T-helper 1 cell (primary cell): Measurements from ENCODE around the gene TMEM132D.

ENCODE experiments used
- DNase-seq, 5 donors: peaks; one replicate each; pipeline ENCODE4 v3.0.0-alpha.2; 2012 to 2020

Gene TMEM132D

DNA sequence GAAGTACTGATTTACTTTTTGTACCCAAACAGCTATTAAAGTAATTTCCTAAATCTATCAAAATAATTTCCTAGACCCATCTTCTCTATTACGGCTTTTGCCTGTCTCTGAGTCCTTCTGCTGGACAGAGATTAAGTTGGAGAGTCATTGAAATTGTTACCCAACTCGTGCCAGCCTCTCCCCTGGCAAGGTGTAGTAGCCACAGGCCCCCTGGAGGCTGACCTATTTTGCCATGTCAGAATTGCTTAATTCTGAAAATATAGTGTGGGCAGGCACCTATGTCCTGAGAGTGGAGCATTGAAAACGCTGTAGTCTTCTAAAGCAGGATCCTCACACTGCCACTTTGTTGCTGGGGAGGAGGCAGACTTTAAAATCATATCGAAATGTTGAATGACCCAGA, 742.3 kb downstream of the TMEM132D start:
- DNase-seq: no peak

DNA sequence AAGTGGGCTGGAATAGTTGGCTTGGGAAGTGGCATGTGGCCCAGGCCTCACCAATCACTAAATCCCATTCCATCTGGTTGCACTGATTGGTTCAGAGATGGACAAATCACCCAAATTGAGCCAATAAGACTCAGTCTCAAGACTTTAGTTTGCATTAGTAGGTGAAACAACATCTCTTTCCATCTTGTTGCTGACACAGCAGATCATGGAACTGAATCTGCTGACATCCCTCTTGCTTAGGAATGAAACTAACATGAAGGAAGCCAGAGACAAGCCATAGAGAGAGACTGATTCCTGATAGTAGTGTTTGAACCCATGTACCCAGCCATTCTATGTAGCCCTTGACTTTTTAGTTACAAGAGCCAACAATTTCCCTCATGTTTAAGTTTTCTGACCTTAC, 743.5 kb downstream of the TMEM132D start:
- DNase-seq: no peak

DNA sequence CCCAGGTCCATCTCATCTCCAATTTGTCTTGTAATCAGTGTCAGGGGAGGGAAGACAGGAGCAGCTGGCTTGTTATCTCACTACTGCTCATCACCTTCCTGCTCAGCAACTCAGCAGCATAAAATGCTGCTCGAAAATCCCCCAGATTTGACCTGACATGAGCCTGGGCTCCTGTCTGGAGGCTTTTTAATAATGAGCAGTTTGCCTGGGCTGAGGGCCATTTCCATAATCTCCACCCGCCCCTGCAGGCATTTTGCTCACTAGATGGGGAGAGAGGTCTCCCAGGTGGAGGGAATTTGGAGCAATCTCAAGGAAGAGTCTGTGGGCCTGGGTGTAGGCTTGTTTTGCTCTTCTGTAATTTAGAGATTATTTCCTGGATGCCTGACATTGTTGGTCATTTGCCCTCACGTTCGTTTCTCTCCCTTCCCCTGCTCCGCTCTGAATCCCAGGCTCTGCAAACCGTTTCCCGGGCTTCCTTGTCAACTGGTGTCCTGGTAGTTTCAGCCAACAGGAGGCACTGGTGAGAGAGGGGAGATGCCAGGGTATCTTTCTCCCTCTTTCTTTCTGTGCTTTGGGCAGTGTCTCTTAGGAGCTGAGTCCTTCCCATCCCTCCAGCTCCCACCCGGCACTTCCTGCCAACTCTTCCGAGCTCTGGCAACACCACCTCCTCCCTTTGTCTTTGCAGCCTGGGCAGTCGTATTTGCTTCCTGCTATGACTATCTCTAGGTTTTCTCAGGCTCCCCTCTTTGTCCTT, 751.3 kb downstream of the TMEM132D start:
- no peak for DNase-seq

DNA sequence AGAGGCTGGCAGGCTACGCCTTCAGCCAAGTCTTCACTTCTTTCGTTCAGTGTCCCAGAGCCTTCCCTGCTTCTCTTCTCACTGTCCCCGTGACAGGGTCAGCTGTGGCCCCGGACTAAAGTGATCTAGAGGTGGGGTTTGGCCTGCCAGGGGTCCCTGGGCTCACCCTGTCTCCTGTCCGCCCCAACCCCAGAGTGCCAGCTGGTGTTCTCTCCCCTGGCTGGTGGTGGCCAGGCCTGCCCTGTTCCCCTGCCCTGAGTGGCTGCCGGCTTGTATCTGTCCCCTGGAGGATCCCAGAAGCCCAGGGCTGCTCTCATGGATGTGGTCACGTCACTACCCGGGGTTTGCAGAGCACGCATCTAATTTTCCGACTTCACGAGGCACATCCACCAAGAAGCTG, 753.1 kb downstream of the TMEM132D start:
- DNase-seq: no peak

DNA sequence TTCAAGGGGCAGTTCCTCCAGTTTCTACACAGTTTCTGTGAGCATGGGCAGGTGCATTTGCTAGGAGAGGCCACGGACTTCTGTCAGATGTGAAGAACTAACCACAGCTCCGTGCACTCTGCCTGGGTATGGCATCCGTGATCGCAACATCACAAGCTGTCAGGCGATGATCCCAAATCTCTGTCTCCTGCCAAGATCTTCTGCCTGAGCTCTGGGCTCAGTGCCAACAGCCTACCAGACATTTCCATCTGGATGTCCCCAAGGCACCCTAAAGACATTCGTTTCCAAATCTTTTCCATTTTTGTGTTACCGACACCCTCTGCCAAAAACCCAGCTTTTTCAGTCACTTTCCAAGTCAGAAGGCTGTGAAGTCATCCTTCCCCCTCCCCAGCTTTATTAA, 758.4 kb downstream of the TMEM132D start:
- no peak for DNase-seq

DNA sequence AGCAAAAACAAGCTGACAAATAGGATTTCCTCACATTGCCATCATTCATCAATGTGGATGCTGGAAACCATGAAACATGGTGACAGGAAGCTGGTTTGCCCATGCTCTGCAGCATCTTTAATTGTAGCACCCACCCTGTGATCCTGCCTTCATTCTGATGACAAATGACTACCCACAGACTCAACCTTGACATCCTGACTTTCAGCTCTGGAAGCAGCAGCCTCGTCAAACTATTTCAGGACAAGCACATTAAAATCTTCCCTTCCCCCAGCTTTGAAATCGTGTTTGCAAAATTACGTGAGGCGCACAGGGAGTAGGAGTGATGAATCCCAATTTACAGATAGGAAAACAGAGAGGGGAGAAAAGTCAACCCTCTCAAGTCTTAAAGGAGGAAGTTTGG, 765.0 kb downstream of the TMEM132D start:
- DNase-seq: no peak

DNA sequence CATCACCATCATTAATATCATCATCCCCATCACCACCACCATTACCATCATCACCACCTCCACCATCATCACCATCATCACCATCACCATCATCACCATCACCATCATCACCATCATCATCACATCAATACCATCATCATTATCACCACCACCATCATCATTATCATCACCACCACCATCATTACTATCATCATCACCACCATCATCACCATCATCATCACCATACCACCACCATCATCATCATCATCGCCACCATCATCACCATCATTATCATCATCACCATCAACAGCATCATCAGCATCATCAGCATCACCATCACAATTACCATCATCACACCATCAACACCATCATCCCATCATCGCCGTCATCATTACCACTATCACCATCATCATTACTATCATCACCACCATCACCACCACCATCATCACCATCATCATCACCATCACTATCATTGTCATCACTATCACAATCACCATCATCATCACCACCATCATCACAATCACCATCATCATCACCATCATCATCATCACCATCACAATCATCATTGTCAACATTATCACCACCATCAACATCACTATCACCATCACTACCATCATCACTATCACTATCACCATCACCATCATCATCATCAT, 767.0 kb downstream of the TMEM132D start:
- DNase-seq: no peak

DNA sequence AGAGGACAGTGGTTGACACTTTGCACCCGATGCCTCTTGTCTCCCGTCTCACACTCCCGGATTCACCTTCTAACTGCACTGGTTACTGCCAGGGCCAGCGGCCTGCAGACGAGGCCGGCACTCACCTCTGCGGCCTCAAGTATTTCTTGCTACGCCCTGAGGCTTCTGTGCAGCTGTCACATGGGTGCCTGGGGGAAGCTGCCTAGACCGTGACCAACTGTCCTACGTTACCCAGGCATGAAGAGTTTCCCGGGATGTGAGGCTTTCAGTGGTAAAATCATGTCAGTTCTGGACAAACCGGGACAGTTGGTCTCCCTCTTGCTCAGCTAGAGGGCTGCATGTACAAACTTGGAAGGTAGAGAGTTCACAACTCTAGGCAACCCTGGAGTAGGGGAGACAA, 776.1 kb downstream of the TMEM132D start:
- no peak for DNase-seq

DNA sequence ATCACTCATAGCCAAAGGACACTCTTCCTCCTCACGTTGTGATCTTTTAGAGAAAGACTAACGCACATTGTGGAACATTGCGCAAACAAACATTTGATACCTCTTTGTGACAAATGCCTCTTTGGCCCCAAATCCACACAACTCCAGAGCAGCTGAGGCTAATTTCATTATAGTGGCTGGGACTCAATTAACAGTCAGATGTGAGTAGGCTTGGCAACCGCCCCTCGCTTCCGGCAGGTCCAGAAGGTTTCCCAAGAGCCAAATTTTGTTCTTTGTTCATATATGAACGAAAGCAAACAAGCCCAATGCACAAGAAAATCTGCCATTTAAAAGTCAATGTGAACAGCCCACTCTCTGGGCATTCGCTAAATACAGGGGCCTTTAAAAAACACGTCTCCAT, 776.6 kb downstream of the TMEM132D start:
- no peak for DNase-seq

DNA sequence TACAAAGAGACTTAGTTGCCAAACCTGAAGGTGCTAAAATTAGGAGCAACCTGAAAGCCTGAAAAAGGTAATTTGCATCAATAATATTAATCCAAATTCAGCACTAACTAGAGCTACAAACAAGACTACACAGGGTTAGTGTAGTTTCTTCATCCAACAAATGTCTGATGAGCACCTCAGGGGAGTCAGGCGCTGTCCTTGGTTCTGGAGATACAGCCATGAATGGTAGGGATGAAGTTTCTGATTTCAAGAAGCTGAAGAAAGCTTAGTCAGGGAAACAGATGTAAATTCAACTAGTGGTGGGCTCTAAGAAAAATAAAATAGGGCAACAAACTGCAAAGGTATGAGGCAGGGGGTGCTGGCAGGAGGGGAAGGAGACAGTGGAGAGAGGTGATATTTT, 784.3 kb downstream of the TMEM132D start:
- no peak for DNase-seq

DNA sequence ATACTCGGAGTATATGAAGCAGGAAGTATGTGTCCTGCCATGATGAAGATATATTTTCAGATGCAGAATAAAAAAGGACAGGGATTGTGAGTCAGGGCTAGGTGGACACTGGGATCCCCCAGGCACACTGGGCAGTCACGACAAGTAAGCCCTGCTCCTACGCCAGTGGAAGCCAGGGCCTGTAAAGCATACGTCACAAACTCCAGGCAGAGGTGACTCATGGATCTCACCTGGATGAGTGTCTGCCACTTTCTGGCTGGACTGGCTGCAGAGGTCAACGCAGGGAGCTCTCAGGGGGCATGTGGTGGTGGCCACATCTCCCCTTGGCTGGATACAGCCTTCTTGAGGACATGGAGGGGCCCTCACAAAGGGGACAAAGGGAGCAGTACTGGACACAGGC, 788.3 kb downstream of the TMEM132D start:
- no peak for DNase-seq

DNA sequence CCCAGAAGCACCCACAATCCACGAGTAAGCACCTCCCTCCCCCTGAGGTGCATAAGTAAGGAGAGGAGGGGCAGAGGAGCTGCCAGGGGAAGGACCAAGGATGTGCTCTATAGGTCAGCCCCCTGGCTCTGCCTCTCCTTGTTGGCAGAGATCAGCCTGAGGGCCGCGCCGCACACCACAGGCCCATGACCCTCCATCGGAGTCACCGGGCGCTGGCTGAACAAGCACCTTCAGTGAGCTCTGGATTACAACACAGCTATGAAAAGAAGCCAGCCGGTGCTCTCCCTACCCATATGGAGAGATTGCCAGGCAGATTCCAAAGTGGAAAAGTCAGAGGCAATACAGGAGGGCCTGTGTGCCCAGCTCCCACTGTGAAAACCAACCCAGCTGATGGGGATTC, 793.2 kb downstream of the TMEM132D start:
- no peak for DNase-seq

DNA sequence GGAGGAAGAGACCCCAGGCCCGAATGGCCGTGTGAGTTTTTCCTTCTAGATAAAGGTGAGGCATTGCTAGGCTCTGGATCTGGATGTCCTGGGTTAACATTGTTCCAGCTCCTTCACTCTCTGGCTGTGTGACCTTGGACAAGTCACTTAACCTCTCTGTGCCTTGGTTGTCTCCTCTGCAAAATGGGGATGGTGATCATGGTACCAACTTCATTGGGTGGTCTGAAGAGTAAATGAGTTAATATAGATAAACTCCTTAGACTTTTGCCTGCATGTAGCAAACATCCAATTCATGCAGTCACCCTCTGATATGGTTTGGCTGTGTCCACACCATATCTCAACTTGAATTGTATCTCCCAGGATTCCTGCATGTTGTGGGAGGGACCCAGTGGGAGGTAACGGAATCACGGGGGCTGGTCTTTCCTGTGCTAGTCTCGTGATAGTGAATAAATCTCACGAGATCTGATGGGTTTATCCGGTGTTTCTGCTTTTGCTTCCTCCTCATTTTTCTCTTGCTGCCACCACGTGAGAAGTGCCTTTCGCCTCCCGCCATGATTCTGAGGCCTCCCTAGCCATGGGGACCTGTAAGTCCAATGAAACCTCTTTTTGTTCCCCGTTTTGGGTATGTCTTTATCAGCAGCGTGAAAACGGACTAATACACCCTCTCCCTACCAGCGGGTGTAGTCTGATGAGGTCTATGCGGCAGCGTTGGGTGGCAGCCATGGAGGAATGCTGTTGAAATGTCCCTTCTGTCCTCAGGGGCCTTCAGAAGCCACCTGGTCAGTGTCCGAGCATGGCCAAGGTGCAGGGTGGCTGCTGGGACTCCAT, 794.4 kb downstream of the TMEM132D start:
- DNase-seq: no peak

DNA sequence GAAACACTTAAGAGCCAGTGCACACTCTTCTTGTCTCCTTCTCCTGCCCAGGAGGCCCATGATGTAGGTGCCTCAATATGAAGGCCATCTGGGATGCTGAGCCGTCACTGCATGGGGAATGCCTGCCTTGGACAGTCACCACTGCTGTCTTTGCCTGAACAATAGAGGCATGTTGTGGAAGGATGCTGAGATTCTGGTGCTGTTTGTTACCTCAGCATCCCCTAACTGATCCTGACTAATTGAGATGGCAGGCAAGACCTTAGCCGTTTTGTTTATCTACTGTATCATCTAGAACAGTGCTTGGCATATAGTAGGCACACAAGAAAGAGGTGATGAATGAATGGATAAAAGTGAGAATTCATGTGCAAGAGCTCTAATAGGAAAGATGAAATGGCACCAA, 797.1 kb downstream of the TMEM132D start:
- no peak for DNase-seq

DNA sequence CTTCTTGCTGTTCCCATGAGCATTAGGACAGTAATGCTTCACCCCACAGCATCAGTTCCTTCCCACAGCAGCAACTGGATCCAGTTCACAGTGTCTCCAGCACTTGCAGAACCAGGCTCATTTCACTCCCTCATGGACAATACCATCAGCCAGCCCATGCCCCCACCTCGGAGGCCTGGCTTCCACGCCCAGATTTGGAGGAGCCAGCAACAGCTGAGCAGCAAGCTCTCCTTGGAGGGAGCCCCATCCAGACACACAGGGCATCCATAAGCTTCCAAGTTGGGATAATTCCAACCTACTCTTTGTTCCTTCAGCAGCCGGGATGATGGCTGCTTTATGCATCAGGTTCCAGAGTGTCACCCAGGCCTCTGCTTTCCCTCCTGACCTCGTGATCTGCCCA, 800.6 kb downstream of the TMEM132D start:
- DNase-seq: no peak

DNA sequence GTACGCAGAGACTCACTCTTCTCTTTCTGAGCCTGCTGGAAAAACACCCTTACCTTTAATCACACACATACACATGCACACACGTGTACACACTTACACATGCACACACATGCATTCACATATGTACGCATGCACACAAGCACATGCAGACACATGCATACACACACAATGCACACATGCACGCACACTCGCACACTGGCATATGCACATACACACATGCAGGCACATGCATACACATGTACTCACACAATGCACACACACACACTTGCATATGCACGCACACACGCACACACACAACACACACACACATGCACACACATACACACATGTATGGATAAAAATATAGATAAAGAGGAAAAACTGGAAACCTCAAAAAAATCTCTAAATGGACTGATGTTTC, 801.6 kb downstream of the TMEM132D start:
- DNase-seq: no peak

DNA sequence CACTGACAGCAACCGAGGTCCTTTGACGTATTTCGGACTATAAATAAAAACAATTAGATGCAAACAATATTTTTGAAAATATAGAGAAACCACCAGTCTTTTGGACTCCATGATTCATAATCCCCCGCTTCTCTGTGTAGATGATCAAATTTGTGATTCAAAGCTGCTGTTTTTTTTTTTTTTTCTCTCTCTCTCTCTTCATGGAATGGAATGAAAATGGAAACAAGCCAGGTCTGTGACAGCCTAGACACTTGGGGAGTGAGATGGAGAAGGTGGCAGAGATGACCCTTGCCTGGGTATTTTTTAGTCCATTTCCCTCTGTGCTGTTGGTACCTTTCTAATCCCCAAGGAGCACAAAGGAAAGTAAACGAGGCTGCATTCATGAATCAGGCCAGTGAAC, 802.0 kb downstream of the TMEM132D start:
- DNase-seq: no peak

DNA sequence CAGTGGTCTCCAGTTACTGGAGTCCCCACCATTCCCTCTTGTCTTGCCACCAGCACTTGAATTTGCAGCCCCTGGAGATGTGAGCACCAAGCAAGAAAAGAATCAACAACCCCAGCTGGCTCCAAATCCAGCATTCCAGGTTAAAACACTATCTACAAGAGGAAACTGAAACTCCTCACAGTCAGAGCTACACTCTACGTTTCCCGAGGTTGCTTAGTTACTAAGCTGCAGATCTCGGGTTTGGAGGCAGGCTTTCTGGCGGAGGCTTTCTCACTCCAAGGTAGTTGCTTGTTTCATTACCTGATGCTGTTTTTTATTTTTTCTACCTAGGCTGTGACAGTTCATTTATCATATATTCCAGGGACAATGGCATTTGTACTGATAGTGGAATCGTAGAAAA, 802.4 kb downstream of the TMEM132D start:
- no peak for DNase-seq

DNA sequence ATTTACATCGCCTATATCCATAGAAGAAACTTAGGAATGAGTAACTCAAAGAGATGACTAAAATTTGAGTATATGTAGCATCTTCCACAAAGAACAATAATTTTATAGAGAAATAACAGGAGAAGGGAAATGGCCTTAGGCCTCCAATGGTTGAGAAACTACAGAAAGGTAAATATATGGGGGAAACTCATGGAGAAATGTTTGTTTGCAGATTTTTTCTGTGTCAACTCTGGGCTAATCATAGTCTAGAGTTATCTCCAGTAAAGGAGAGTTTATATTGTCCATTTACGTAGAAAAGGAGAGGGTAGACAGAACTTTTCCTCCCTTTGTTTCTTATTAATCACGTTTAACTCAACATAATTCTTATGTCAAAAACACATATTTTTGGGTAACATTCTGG, 806.4 kb downstream of the TMEM132D start:
- DNase-seq: no peak

DNA sequence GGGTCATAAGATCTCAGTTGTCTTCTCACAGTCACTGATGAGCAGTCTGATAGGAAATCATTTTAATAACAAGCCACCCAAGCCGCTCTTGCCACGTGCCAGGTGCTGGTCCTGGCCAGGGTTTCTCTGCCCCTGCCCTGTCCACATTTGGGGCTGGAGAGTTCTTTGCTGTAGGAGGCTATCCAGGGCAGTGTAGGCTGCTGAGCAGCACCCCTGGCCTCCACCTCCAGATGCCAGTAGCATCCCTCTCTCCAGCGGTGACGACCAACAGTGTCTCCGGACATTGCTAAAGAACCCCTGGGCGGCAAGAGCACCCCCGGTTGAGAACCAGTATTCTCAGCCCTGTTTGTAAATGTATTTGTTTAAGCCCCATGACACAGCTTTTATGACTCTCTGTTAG, 806.9 kb downstream of the TMEM132D start:
- DNase-seq: no peak

DNA sequence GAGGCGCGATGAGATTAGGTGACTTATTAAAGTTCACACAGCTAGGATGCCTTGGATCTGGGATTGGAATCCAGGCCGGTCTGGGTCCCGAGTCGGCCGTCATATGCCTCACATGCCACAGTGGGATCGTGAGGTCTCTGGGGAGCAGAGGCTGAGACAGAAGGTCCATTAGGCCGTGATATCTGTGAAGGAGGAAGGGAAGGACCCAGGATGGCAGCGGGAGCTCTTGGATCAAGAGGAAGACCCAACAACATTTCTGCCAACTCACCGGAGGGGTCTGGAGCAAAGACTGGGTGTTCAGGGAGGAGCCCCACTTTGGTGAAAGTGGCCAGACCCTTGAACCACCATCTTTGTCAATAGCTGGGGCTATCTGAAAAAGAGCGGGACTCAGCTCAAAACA, 807.6 kb downstream of the TMEM132D start:
- DNase-seq: no peak

DNA sequence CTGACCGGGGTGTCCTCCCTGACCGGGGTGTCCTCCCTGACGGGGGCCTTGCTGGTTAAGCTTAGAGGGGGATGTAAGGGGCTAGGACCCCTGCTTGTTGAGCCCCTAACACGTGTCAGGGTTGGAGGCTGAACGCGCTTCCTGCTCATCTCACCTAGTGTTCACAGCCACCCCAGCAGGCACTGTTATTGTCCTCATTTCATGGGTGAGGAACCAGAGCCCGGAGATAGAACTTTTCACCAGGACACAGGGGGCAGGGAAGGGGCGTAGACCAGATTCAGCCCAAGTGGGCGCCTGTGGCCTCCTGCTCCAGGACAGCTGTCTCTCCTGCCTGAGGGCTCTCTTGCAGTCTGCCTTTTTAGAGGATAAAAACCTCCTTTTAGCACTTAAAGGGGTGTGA, 814.2 kb downstream of the TMEM132D start:
- DNase-seq: no peak

DNA sequence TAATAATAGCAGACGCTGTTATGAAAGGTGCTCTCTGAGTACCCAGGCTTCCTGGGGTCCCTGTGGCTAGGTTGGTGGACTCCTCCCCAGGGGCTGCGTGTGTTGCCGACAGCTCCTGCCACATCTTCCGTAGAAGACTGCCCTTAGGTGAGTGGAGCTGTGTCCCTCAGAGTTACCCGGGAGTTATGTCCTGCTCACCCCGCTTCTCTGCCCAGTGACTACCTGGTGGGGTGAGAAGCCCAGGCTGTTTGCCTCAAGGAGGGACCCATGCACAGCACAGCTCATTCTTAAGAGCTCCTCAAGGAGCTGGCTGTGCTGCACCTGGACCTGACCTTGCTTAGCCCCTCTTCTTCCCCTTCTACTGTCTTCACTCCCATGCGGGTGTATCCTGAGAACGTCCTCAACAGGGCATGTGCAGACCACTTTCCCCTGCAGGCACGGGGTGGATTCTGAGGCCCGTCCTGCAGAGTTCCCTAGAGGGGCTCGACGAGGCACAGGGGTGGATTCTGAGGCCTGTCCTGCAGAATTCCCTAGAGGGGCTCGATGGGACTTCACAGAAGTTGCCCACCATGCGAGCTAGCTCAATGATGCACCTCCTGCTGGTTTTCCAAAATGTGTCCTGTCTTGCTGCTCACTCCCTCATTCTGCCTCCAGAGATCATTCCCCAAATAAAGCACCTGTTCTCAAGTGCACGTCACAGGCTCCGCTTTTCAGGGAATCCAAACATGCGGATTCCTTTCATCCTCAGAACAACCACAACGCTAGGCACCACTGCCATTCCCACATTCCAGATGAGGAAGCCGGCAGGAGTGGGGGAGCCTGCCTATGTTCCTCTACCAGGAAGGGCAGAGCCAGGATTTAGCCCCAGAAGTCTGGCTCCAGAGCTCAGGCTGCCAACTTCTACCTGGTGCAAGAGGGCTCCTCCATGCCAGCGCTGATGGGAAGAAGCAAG, 818.7 kb downstream of the TMEM132D start:
- no peak for DNase-seq
